Stomach smooth muscle (tissue), 2 donors: ENCODE data around the gene NSG1.

ENCODE experiments used
- H3K27ac ChIP-seq: one replicate; pipeline ENCODE4 v1.7.0; 2013; ENCODE audit warnings: mild to moderate bottlenecking, low read length, inconsistent platforms
- H3K27me3 ChIP-seq, 2 donors: one replicate each; pipeline ENCODE4 v1.7.0; 2013; ENCODE audit warnings: low read length in 2 of 2; ENCODE audit not compliant: insufficient read depth in 2 of 2, control insufficient read depth in 1 of 2
- H3K36me3 ChIP-seq, 2 donors: one replicate each; pipeline ENCODE4 v1.7.0; 2013; ENCODE audit warnings: low read length in 2 of 2; ENCODE audit not compliant: control insufficient read depth in 2 of 2, insufficient read depth in 2 of 2
- H3K4me1 ChIP-seq: one replicate; pipeline ENCODE4 v1.7.0; 2013; ENCODE audit warnings: low read length; ENCODE audit not compliant: control insufficient read depth, insufficient read depth
- H3K4me3 ChIP-seq, 2 donors: one replicate each; pipeline ENCODE4 v1.7.0; 2013; ENCODE audit warnings: low read length in 2 of 2
- H3K9ac ChIP-seq, 2 donors: one replicate each; pipeline ENCODE4 v1.7.0; 2013; ENCODE audit warnings: low read length in 2 of 2, mild to moderate bottlenecking in 1 of 2
- H3K9me3 ChIP-seq, 2 donors: one replicate each; pipeline ENCODE4 v1.7.0; 2013; ENCODE audit warnings: low read length in 2 of 2; ENCODE audit not compliant: control insufficient read depth in 2 of 2
- donor health status: healthy.
- donor health status: Pancreatic carcinoma.

Gene NSG1

GRCh38 chr4:4427886-4428285 lies 41.0 kb downstream of the NSG1 start:
- Histone ChIP-seq H3K9me3 (no peaks in the 10 kb centered on the region), H3K4me1 (no peaks in the 10 kb centered on the region), H3K9ac (no peak overlapping the region), H3K27ac (no peak overlapping the region), H3K27me3 (no peaks in the 10 kb centered on the region), H3K36me3 (peaks cover 15 to 31% of the 10 kb centered on the region in 2 donors), H3K4me3 (no peak overlapping the region)

DNA sequence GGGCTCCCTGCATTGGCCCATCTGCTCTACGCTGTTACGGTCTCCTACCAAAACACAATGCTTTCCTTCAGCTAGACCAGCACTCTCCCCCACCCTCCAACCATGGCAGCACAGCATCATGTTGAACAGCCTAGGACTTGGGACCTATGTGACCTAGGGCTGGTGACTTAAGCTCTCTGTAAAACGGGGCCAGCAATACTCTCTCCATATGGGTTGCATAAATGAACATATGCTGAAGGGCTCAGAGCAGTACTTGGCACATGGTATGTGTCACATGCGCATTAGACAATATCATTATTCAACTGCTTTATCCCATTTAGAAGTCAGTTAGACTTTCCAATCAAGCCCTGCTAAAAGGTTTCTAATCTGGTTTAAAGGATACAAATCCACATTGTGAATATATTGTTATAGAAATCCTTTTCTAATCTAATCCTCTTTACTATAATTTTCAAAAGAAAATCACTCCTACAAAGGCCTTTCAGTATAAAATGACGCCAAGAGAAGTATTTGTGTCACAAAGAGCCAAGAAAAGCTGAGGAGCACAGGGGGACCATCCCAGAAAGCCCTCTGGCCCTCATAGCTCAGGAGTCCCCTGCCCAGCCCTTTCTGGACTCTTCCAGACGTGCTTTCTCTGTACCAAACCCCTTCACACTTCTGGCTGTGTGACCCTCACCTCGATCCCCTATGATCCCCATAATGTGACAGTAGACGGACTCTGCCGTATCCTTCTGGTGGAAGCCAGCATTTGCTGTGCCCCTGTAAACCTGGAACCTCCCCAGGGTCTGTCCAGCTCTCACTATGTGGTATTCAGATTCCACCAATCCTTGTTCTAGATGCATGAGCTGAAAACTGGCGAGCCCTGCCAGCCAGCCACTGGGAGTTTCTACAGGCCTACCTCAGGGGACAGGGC lies 42.3 kb downstream of the NSG1 start:
- Histone ChIP-seq H3K36me3 (peaks cover 17 to 30% of the 10 kb centered on the region in 2 donors), H3K27ac (no peak overlapping the region), H3K9ac (no peak overlapping the region), H3K4me3 (no peak overlapping the region), H3K4me1 (no peaks in the 10 kb centered on the region), H3K9me3 (no peaks in the 10 kb centered on the region), H3K27me3 (no peaks in the 10 kb centered on the region)

DNA sequence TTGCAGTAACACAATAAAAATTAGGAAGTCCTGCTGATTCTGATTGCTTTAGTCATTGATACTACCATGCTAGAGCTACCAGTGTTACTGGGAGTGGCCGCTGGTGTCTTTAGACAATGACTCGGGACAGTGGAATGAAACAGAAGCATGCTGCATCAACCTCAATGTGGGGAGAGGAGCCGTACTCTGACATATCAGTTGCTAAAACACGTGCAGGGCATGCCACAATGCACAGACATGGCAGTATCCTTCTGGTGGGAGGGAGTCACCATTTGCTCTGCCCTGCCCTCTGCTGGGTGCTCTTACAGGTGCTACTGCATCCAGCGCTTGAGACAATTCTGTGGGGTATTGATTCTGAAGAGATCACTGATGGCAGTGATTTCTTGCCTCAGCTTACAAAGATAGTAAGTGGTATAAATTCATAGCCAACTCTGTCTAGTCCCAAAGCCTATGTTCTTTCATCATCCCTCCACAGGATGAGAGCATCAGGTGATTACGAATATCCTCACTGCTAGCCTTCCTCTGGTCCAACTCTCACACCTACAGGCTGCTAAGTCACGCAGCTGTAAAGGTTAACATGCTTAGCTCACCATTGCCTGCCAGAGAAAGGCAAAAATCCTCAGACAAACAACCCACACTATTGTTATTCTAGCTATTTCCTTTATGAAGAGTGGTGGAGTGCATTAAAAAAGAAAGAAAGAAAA lies 43.7 kb downstream of the NSG1 start:
- no peaks in the 10 kb centered on the region for H3K9me3 ChIP-seq
- H3K27ac ChIP-seq = no peak overlapping the region
- H3K4me3 ChIP-seq = no peak overlapping the region
- no peak overlapping the region for H3K9ac ChIP-seq
- H3K36me3 ChIP-seq = peaks cover 18 to 29% of the 10 kb centered on the region in 2 donors
- no peaks in the 10 kb centered on the region for H3K27me3 ChIP-seq
- no peaks in the 10 kb centered on the region for H3K4me1 ChIP-seq

- no peaks in the 10 kb centered on the region for H3K4me1 ChIP-seq
- H3K27me3 ChIP-seq = no peaks in the 10 kb centered on the region
- no peak overlapping the region for H3K27ac ChIP-seq
- H3K4me3 ChIP-seq = no peak overlapping the region
- no peak overlapping the region for H3K9ac ChIP-seq
- H3K9me3 ChIP-seq = no peaks in the 10 kb centered on the region
- peaks cover 23 to 34% of the 10 kb centered on the region in 2 donors for H3K36me3 ChIP-seq
Observed at GRCh38 chr4:4432341-4433125, 45.6 kb downstream of the NSG1 start.

- Histone ChIP-seq H3K9ac (no peak overlapping the region), H3K4me1 (no peaks in the 10 kb centered on the region), H3K36me3 (peaks cover 27 to 37% of the 10 kb centered on the region in 2 donors), H3K9me3 (no peaks in the 10 kb centered on the region), H3K27ac (no peak overlapping the region), H3K4me3 (no peak overlapping the region), H3K27me3 (no peaks in the 10 kb centered on the region)
Observed at GRCh38 chr4:4433941-4434340, 47.0 kb downstream of the NSG1 start.

DNA sequence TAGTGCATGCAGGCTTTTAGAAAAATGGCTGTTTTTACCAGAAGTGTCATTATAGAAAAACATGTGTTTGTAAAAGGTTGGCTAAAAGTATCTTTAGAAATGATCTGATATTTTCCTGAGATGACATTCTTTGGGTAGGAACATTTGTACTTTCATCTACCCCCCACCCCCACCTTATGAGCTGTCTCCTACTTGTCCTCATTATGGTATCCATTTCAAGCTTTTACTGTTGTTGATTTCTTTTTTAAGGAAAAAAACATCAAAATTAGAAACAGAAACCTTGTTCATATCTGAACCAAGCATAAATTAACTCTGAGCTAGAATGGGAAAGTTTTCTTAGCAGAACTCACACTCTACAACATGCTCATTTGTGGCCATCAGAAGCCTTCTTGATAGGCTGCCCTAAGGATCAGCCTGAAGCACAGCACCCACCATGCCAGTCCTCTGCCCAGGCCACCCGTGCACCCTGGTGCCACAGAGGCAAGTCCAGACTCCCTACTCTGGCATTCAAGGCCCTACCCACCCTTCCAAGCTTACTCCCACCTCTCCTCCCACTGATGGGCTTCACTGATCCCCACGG lies 49.4 kb downstream of the NSG1 start:
- no peak overlapping the region for H3K9ac ChIP-seq
- H3K36me3 ChIP-seq = peaks cover 26 to 32% of the 10 kb centered on the region in 2 donors
- no peaks in the 10 kb centered on the region for H3K9me3 ChIP-seq
- no peak overlapping the region for H3K4me3 ChIP-seq
- no peaks in the 10 kb centered on the region for H3K27me3 ChIP-seq
- no peaks in the 10 kb centered on the region for H3K4me1 ChIP-seq
- H3K27ac ChIP-seq = no peak overlapping the region

DNA sequence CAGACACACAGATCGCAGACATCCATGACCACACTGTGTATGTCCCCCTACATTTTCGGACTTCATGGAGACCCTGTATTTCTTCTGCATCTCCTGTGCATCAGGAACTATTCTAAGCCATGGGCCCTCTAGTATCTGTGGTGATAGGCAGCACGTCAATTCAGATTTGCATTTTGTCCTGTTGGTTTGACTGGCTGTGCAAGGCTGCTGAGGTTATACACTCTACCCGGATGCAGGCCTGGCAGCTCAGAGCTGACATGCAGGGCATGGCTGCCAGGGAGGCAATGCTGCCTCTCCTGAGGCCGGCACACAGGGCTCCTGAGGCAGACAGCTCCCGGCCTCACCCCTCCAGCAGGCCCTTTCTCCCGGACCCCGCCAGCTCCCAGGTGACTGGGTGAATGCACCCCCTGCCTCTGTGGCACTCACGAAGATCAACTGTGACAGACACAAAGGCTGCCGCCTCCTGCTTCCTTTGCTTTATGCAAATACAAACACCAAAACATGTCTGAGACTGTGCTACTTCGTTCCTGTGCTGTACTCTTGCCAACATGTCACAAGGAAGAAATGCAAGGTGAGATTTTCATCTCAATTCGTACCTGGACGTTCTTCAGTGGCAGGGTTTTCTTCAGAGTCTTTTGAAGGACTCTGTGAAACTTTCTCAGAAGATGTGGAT lies 51.0 kb downstream of the NSG1 start:
- Histone ChIP-seq H3K36me3 (peaks cover 21 to 24% of the 10 kb centered on the region in 2 donors), H3K4me1 (no peaks in the 10 kb centered on the region), H3K9me3 (no peaks in the 10 kb centered on the region), H3K9ac (no peak overlapping the region), H3K27ac (no peak overlapping the region), H3K4me3 (no peak overlapping the region), H3K27me3 (no peaks in the 10 kb centered on the region)

DNA sequence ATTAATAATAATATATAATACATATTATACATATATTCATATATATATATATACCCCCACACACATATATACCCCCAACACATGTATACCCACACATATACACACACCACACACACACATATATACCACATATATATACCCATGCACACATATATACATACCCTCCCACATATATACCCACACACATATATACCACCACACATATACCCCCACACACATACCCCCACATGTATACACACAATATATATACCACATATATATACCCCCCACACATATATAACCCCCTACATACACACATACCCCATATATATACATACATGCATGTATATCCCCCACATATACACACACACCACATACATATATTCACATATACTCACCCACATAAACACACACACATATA lies 52.0 kb downstream of the NSG1 start:
- H3K4me1 ChIP-seq = no peaks in the 10 kb centered on the region
- H3K4me3 ChIP-seq = no peak overlapping the region
- H3K9ac ChIP-seq = no peak overlapping the region
- no peaks in the 10 kb centered on the region for H3K27me3 ChIP-seq
- H3K36me3 ChIP-seq = peaks cover 19% of the 10 kb centered on the region in 2 donors
- H3K9me3 ChIP-seq = no peaks in the 10 kb centered on the region
- no peak overlapping the region for H3K27ac ChIP-seq

DNA sequence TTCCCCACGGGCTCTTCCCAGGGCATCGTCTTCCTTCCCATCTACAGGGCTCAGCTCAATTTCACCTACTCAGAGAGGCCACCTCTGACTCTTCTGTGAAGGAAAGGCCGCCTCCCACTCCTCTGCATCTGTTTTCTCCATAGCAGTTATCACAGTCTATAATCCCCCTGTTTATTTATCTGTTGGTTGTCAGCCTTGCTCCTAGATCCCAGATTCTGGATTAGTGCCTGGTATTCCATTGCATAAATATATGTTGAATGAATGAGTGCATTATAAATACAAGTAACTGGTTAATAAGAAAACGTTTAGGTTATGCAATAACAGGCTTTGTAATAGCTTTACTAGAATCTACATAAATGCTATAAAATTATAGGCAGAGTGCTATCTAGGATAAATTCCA lies 52.9 kb downstream of the NSG1 start:
- Histone ChIP-seq H3K36me3 (peaks cover 15 to 17% of the 10 kb centered on the region in 2 donors), H3K4me1 (no peaks in the 10 kb centered on the region)

More for the DNA sequence above, 52.9 kb downstream of the NSG1 start:
- no peak overlapping the region for H3K4me3 ChIP-seq
- H3K27ac ChIP-seq = no peak overlapping the region
- H3K9ac ChIP-seq = no peak overlapping the region
- no peaks in the 10 kb centered on the region for H3K9me3 ChIP-seq
- no peaks in the 10 kb centered on the region for H3K27me3 ChIP-seq
